ENCODE measurements around the gene IPO9. TPM values are rescaled to one million over a fixed set of nuclear protein-coding genes. Genes with fewer than 3 reads are reported as not detected.

The IPO9 gene
- total RNA-seq, 1 experiment from 2014 or later, result 76.2 TPM

- Histone ChIP-seq H3K4me3 (peak overlapping the region; percentile 88), H3K27ac (no peak overlapping the region), H3K27me3 (ENCODE audit: insufficient read depth, low read depth) (no peaks in the 10 kb centered on the region), H3K4me2 (peak overlapping the region; percentile 95), H4K20me1 (ENCODE audit: insufficient read depth) (no peaks in the 10 kb centered on the region), H3K9me3 (ENCODE audit: insufficient read depth, low read depth) (no peaks in the 10 kb centered on the region), H3F3A (ENCODE audit: insufficient read depth, low read depth) (peaks cover 23% of the 10 kb centered on the region), H3K36me3 (ENCODE audit: low read depth) (no peaks in the 10 kb centered on the region), H3K9me2 (ENCODE audit: insufficient read depth) (no peaks in the 10 kb centered on the region), H2AFZ (peak overlapping the region; percentile 85), H3K79me2 (ENCODE audit: low read depth) (no peaks in the 10 kb centered on the region), H3K4me1 (replicated peaks; ENCODE audit: insufficient read depth) (peaks cover 31% of the 10 kb centered on the region)
- intact Hi-C loops (cut with micrococcal nuclease; ENCODE audit: unreplicated experiment), result no loop called here
- POLR2A ChIA-PET (ENCODE audit: unreplicated experiment), result no interaction called here
- peak in 1 of 2 experiments; percentile 31 for DNase-seq
- CTCF ChIA-PET, result no interaction called here
- no TSS peak for BruUV-seq (replicated peaks)
- no peak for TF ChIP-seq CTCF (conservative IDR thresholded peaks at IDR 0.05)
- TF ChIP-seq EZH2 (IDR thresholded peaks at IDR 0.05; ENCODE audit: low read depth), result no peak
Measured at GRCh38 chr1:201889090-201889968, 60.4 kb downstream of the IPO9 start.

- no peak for DNase-seq
- Histone ChIP-seq H2AFZ (no peak overlapping the region), H4K20me1 (ENCODE audit: insufficient read depth) (no peaks in the 10 kb centered on the region), H3K9me3 (ENCODE audit: insufficient read depth, low read depth) (no peaks in the 10 kb centered on the region), H3K4me1 (replicated peaks; ENCODE audit: insufficient read depth) (peaks cover 22% of the 10 kb centered on the region), H3K27ac (no peak overlapping the region), H3K36me3 (ENCODE audit: low read depth) (no peaks in the 10 kb centered on the region), H3K4me2 (no peak overlapping the region), H3K4me3 (no peak overlapping the region), H3K27me3 (ENCODE audit: insufficient read depth, low read depth) (no peaks in the 10 kb centered on the region), H3F3A (ENCODE audit: insufficient read depth, low read depth) (peaks cover 20% of the 10 kb centered on the region), H3K79me2 (ENCODE audit: low read depth) (no peaks in the 10 kb centered on the region), H3K9me2 (ENCODE audit: insufficient read depth) (no peaks in the 10 kb centered on the region)
- intact Hi-C loops (cut with micrococcal nuclease; ENCODE audit: unreplicated experiment), result no loop called here
- TF ChIP-seq EZH2 (IDR thresholded peaks at IDR 0.05; ENCODE audit: low read depth) (no peak), CTCF (conservative IDR thresholded peaks at IDR 0.05) (no peak)
- BruUV-seq (replicated peaks), result TSS peak; percentile 24
- ChIA-PET CTCF (no interaction called here), POLR2A (ENCODE audit: unreplicated experiment) (no interaction called here)
Measured at GRCh38 chr1:201890223-201890622, 61.3 kb downstream of the IPO9 start.

- Histone ChIP-seq H3K27ac (no peak overlapping the region), H3K79me2 (ENCODE audit: low read depth) (no peaks in the 10 kb centered on the region), H3K4me2 (no peak overlapping the region), H3K27me3 (ENCODE audit: insufficient read depth, low read depth) (no peaks in the 10 kb centered on the region), H2AFZ (no peak overlapping the region), H3K4me3 (no peak overlapping the region), H4K20me1 (ENCODE audit: insufficient read depth) (no peaks in the 10 kb centered on the region), H3K9me2 (ENCODE audit: insufficient read depth) (no peaks in the 10 kb centered on the region), H3K4me1 (replicated peaks; ENCODE audit: insufficient read depth) (peaks cover 15% of the 10 kb centered on the region), H3K9me3 (ENCODE audit: insufficient read depth, low read depth) (no peaks in the 10 kb centered on the region), H3F3A (ENCODE audit: insufficient read depth, low read depth) (peaks cover 22% of the 10 kb centered on the region), H3K36me3 (ENCODE audit: low read depth) (no peaks in the 10 kb centered on the region)
- CTCF ChIA-PET, result no interaction called here
- peak in 1 of 2 experiments; percentile 16 for DNase-seq
- TF ChIP-seq CTCF (conservative IDR thresholded peaks at IDR 0.05) (no peak), EZH2 (IDR thresholded peaks at IDR 0.05; ENCODE audit: low read depth) (no peak)
- POLR2A ChIA-PET (ENCODE audit: unreplicated experiment), result no interaction called here
- no TSS peak for BruUV-seq (replicated peaks)
- intact Hi-C loops (cut with micrococcal nuclease; ENCODE audit: unreplicated experiment), result no loop called here
Measured at GRCh38 chr1:201890806-201891450, 62.0 kb downstream of the IPO9 start.
